GM19025 (cell line): Measurements from ENCODE around the gene DST.

Source experiments
- ATAC-seq: cut with Tn5 transposase; IDR thresholded peaks from one replicate; pipeline ENCODE4 v1.9.1; 2021; ENCODE audit warnings: mild to moderate bottlenecking, low read depth, moderate library complexity; ENCODE audit not compliant: unreplicated experiment

Gene DST

DNA sequence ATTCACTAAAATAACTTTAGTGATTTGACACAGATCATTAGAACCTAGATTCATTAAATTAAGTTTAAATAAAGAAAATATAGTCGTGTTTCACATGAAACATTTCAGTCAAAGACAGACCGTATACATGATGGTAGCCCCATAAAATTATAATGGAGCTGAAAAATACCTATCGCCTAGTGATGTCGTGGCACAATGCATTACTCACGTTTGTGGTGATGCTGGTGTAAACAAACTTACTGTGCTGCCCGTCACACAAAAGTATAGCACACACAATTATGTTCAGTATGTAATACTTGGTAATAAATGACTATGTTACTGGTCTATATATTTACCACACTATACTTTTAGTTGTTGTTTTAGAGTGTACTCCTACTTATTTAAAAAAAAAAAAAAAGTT, 17.3 kb downstream of the DST start:
- ATAC-seq: no peak

DNA sequence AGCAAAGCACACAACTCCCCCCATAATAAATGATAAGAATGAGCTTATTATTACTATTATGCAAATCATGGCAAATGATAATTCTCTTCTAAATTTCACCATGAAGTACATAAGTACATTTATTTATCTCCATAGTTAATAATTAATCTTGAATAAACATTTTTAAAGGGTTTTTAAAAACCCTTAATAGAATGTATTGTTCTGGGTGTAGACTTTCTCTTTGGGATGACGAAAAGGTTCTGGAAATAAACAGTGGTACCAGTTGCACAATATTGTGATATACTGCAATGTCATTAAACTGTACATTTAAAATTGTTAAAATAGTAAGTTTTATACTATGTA, 18.0 kb downstream of the DST start:
- ATAC-seq: no peak

DNA sequence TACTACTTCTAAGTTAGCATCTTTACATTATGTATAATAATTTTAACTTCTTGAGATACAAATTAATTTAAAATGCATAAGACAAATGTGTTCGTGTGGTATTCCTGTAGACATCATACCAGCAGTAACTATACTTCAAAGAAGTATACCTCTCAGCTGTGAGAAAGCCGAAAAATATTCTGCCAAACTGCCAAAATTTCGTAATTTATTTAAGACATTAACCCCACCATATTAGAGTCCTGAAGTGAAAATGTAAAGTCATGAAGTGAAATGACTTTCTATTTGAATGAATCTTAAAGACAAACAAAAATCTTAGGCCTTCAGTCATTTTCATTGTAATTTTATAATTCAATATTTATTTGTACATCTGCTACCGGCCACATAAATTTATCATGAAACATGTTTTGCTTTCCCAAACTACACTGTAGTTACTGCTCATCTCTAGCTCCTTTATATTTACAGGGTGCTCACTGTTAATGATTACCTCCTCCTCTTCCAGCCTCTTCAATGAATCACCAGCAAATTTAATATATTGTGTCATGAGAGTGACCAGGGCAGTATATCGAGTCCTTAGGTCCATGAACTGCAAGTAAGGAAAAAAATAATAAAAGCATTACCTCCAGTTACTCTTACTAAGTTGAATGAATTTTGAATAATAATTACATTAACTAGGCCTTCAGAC, 18.5 kb downstream of the DST start:
- no peak for ATAC-seq

DNA sequence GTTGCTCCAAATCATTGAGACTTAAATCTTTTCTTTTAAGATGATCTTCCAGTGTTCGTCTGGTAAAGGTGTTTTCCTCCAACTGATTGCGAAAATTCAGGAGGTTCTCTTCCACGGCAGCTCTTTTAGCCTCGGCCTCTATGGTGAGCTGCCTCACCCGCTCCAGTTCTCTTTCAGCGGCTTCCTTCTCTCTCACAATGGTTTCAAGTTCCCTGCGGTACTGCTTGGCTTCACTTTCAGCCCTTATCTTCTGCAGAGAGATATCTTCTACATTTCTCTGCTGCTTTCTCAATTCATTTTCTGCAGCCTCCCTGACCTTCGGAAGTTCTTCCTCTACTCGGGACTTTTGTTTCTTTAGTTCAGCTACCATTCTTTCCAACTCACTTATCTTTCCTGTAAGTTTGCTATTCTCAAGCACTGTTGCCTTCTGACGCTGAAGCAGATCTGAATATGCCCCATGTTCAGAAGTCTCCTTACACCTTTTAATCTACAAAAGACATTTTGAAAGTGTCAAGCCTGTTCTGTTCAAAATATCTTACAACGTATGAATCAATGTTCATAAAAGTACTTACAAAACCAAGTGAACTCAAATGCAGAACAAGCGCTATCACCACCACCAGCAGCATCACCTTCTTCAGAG, 22.3 kb downstream of the DST start:
- no peak for ATAC-seq

DNA sequence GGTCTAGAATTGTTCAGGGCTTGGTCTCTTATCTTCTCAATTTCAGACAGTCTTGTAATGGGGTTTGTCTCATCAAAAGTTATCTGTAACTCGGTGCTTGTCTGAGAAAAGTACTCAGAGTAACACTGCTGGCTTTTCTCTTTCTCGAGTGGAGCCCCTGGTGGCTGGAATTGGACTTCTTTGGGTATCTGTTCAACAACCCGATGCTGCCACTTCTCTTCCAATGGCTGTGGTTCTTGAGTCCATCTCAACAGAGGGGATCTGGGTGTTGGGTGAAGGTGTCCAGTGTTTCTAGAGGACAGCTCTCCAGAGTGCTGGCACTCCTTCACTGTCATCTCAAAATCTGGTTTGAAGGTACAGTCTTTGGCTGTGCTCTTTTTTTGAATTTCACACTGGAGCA, 24.6 kb downstream of the DST start:
- no peak for ATAC-seq

DNA sequence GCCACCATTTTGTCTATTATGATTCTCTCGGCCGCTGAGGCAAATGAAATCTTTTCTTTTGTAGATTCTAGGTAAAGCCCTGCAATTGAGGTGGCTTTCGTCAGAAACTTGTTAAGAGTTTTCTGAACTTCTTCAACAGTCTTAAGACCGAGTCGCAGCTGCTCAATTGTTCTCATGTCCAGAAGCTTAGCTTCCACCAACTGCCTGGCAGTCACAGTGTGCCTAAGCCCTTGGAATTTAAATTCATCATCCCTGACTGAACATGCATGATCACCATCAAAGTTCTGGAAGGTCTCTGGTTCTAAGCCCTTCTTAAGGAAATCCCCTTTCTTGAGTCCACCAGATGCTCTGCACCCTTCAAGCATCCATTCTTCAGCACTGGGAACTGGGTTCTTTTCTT, 25.7 kb downstream of the DST start:
- ATAC-seq: no peak

DNA sequence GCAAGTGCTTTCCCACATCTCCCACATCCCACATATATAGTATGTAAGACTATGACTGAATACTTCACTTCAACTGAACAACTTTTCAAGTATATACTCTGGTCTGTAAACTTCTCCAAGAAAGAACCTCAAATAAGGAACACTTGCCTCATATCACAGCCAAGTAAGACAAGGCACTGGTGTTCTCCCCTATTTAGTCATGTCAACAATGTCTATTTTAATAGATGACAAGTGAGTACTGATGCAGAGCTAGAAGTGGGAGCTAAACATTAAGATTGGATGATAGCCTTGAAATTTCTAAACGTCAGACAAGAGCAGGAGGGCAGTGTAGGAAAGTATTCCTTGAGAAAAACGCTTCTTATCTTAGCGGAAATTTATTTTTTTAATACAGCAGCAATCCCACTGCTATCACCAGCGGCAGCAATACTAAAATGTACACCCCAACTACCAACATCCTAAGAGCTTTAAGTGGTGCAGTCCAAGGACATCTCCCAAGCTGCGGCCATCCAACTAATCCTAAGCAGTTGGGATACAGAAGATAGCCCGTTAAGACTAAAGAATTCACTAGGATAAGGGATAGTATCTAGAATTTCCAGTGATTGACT, 29.3 kb downstream of the DST start:
- no peak for ATAC-seq

DNA sequence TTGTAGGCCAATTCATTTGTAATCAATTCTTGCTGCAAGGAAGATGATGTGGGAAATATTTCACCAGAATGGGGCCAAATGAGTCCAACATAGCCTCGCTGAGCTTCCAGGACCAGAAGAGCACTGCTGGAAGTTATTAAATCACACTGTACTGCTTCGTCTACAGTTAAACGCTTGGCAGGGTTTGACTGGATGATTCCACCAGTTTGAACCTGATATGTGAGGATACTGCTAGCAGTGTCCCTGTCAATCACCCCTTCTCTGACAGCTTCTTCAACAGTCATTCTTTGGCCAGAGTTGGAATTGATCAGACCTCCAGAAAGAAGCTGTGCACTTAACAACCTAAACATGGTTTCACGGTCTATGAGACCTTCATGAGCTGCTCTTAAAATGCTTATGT, 34.4 kb downstream of the DST start:
- no peak for ATAC-seq

DNA sequence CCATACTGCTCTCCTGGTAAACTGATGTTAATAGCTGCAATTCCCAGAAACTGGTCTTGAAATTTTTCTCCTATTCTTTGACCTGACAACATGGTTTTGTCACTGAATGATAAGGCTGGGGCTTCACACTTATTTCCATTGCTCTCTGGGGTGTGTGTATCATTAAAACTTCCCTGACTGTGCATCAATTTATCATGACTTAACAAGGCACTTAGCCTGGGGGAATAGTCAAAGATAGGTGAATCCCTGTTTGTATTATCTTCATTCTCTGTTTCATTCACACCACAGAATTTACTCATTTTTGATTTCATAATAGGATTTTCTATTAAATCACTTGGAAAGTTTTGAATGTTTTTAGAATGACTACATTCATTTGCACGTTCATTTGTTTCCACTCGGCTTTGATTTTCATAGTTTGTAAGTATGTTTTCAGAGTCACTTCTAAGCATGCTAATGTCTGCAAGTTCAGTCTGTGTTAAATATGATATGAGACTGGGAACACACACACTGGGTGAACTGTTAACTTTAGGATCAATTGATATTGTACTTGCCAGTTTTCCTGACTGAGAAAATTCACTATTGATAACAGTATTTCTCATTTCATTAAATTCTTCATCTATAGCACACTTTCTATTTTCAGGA, 35.5 kb downstream of the DST start:
- ATAC-seq: no peak

DNA sequence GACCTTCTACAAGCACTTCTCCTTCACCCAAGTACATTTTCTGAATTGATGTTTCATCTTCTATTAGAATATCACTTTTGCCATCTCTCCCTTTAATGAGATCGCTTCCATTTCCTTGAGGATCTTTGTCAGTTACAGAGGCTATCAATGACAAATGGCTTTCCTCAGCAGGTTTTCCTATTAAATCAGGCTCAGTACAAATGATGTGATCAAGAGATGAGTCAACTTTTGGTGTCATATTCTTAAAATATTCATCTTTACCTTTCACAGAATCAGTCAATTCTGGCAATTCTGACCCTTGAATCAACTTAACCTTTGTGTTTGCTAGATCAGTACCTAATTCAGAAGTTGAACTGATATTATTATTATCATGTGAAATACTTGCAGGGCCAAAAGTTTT, 37.3 kb downstream of the DST start:
- ATAC-seq: no peak

DNA sequence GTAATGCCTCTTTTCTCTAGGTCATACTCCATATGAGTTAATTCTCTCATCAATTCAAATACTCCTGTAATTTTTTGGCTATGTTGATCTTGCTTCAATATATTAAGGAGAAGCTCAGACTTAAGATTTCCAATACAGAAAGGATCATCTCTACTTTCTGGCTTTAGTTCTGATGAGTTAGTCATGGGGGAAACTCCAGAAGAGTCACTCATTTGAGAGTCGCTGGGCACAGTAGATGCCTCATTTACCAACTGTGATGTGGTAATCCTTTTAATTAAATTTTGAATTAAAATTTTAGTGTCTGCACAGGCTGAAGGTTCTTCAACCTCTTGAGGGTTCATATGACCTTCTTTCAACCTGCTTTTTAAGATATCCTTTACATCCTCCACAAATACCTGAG, 38.5 kb downstream of the DST start:
- ATAC-seq: no peak

DNA sequence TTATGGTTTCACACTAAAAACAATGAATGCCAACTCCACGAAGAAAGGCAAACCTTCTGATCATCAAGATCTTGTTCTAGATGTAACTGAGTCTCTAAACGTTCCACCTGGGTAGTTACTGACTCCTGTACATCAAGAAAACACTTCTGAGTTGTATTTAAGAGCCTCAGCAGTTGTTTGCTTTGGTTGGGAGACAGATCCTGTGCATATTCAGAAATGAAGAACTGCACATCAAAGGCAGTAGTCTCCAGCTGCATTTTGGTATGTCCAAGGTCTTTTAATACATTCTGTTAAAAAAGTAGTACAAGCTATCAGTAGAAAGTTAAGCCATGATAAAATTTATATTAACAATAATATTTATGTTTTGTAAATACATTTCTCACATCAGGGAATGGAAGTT, 41.3 kb downstream of the DST start:
- ATAC-seq: no peak

DNA sequence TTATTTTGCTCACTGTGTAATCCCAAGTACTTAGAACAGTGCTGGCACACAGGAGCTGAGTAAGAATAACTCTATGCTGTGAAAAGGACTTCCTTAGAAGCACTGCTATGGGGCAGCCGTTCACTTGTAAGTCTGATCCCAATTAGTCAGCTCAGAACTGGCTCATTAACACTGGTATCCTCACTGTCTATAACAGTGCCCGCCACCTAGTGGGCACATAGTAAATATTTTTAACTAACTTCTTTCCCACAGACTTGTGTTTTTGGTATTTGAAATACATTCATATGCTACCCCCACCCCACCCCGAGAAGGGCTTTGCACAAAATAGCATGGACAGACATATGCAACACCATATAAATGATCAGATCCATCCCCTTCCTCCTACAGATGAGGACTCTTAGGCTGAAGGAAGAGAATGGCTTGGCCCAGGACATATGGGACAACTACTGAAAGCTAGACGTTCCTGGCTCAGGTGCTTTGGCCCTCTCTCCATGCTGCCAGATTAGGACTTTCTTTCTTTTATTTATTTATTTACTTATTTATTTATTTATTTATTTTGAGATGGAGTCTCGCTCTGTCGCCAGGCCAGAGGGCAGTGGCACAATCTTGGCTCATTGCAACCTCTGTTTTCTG, 47.1 kb downstream of the DST start:
- ATAC-seq: no peak

DNA sequence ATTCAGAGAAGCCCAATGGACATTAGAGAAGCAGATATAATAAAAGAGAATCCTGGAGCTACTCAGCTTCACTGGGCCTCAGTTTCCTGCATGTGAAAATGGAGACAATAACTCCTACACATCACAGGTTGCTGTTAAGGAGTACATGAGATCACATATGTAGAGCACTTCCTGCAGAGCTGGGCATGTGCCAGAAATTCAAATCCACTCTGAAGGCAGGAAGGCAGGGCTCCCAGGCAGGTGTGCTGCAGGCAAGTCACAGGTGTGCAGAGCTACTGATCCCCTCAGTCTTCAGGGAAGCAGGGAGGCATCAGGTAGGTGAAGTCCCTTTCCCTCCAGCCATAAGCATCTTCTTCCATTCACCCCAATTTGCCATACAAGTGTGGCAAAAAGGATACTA, 48.0 kb downstream of the DST start:
- no peak for ATAC-seq

DNA sequence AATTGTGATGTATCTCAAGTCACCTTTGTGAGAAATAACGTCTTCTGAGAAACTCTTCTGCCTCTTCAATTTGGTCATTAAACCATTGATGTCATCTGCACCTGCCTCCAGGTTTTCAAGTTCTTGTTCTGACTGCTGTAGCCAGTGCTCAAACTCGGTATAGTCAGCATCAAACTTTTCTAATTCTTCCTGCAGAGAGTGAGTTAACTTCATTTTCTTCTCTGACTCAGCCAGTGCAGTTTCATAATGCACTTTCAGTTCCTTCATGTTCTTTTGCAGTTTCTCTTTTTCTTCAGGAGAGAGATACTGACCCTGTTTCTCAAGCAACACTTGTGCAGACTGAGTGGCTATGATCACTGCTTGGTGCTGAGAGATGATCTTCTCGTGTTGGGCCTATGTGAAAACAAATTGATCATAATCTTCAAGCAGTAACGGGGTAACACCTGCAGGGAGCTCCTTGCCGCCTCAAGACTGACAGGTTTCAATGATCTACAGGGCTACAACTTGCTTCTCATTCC, 48.8 kb downstream of the DST start:
- ATAC-seq: peak; percentile 95

DNA sequence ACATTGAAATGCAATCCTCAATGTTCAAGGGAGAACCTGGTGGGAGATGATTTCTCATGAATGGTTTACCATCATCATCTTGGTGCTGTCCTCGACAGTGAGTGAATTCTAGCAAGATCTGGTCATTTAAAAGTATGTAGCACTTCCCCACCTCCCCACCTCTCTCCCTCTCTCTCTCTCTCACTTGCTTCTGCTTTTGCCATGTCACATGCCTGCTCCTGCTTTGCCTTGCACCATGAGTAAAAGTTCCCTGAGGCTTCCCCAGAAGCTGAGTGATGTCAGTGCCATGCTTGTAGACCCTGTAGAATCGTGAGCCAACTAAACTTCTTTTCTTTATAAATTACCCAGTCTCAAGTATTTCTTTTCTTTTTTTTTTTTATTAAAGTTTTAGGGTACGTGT, 60.5 kb downstream of the DST start:
- ATAC-seq: no peak

DNA sequence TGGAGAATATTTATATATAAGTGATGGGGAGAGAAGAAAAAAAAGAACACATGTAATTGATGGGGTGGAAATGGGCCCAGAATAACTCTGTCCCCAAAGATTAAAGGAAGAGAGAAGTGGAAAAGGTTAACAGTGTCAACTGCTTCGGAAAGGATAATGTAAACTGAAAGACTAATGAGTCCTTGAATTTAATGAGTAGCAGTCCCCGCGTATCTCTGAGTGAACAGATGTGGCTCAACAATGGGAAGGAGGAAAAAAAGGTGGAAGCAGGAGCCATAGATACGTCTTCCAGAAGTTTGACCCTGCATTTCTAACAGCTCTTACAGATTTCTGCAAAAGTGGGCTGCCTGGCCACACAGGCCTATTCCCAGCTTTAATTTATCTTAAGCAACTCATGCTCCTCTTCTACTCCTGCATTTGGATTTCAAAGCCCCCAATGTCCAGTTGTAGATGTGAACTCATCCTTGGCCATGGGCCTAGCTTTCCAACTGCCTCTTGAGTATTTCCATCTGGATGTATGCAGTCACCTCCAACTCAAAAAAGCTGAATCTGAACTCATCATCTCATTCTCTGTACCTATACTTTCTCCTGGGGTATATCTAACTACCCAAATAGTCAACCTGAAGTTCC, 61.3 kb downstream of the DST start:
- ATAC-seq: no peak

DNA sequence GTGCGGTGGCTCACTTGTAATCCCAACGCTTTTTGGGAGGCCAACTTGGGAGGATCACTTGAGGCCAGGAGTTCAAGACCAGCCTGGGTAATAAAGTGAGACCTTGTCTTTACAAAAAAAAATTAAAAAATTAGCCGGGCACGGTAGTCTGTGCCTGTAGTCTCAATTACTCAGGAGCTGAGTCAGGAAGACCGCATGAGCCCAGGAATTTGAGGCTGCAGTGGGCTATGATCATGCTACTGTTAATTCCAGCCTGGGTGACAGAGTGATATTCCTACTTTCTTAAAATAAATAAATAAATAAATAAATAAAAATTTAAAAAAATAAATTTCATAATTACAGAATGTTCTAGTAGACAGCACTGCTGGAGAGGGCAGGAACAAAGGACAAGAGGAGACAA, 62.4 kb downstream of the DST start:
- no peak for ATAC-seq

DNA sequence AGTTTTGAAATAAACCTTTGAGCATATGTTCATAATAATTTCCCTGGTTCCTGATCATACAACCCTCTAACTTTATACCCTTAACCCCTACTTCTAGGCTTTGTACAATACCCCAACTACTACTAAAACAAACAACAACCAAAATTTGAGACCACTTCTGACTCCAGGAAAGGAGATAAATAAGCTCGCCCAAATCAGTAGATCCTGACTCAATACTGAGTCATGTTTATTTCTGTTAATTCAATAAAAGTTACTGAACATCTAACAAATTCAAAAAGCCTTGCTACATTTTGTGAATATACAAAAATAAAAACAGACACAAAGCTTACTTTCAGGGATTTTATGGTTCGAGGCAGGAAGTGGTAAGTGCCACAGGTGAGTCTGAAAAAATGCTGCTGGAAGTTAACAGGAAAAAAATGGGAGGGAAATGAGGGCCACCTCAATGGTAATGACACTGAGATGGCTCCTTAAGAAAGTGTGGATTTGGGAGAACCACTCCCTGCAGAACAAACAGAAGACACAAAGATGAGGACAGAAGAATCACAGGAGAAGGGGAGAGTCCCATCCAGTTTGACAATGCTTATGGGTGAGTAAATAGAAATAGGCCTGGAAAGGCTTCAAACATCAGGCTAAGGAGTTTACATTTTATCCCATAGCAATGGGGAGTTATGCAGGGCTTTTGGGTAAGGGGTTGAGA, 63.4 kb downstream of the DST start:
- ATAC-seq: no peak

DNA sequence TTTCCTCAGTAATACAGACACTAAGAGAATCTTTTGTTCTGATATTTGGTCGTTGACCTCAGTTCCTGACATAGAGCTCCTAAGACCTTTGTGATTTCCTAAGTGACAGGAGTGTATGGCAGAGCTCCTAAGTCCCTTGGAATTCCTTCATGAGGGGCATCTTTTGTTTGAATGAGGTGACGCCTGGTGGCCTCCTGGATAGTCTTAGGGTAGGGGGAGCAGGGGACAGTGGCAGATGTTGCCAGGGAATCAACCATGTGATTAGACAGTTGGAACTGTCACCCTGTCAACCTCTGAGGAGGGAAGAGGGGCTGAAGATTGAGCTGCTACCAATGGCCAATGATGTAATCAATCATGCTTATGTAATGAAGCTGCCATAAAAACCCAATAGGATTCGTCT, 67.0 kb downstream of the DST start:
- no peak for ATAC-seq
